ENCODE measurements around the gene USP46.

USP46 gene

DNA sequence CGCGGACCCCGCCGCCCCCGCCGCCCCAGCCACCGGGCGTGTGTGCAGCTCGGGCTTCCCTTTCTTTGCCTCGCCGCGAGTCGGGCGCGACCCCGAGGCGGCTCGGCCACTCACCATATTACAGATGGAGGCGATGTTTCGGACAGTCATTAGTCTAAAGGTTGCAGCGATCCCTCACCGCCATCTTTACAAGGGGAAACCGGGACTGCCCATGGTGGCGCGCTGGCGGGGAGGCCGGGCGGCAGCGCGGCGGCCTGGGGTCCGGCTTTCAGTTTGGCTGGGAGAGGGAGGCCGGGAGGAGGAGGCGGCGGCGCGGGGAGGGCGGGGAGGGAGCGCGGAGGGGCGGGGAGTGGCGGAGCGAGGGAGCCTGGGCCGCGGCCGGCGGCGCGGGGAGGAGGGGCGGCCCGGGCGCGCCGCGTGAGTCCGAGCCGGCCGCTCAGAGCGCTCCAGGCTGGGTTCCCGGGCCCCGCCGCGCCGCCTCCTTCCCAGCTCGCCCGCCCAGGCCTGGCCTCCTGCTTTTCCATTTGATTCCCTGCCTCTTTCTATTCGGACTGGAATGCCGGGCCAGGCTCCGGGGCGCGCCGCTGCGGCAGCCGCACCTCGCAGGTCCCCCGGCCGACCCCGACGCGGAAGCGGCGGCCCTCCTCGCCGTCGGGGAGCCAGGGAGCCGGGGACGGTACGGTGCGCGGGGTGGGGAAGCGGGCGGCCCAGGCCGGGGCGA, at the start of gene USP46:
Gene USP46 (minus strand): TSS at position 301 of the 721 bp plus-strand sequence. CDS start 151 bp downstream, at position 150.
- no peak for DNase-seq

DNA sequence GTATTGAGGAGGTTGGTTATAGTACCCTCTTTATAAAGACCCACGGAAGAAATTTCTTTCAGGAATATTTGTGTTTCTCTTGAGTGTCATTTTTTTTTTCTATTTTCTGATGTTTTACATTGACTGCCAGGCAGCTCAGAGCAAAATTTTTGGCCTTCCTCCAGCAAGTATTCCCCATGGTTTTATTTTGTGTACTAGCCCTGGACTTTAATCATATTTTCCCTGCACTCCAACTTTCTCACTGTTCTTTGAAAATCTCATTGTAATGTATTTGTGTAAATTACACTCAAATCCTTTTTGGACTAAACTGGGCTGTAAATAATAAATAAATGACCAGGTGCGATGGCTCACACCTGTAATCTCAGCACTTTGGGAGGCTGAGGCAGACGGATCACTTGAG, 45.6 kb upstream of the USP46 start:
- no peak for DNase-seq

GRCh38 chr4:52704133-52704532, 45.0 kb upstream of the USP46 start:
- no peak for DNase-seq

DNA sequence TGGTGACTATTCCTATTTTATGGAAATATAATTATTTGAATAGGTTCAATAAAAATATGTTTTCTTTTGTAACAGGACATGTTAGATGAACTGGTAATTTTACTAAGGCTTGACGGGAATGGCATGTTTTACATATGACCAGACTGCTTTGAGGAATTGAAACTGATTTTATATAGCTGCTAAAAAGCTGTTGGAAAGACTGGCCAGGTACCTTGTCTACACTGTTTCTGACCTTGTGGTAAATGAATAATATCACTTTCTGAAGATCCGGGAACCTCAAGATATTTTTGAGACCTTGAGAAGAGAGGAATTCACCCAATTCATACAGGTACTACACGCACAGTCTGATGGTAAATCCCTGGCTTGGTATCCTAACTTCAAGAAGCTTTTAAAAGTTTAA, 42.1 kb upstream of the USP46 start:
- DNase-seq, result no peak

GRCh38 chr4:52694936-52695335, 35.8 kb upstream of the USP46 start:
- DNase-seq, result no peak

GRCh38 chr4:52693492-52693891, 34.4 kb upstream of the USP46 start:
- no peak for DNase-seq

DNA sequence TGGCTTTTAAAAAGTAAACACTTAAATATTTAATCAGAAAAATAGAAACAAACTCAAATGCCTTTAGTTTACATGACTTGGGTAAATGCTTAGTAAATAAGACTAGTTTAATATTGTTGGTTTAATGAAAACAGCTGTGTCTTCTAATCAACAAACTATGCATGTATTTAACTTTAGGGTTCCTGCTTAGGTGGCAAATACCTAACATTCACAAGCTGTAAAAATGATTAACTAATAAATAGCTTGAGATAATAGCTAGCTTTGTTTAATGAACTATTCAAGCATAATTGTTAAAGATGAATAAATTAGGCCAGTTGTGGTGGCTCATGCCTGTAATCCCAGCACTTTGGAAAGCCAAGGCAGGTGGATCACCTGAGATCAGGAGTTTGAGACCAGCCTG, 30.0 kb upstream of the USP46 start:
- DNase-seq, result no peak

GRCh38 chr4:52687696-52688095, 28.6 kb upstream of the USP46 start:
- DNase-seq, result no peak

GRCh38 chr4:52685316-52685715, 26.2 kb upstream of the USP46 start:
- no peak for DNase-seq

GRCh38 chr4:52684896-52685295, 25.8 kb upstream of the USP46 start:
- DNase-seq, result no peak

DNA sequence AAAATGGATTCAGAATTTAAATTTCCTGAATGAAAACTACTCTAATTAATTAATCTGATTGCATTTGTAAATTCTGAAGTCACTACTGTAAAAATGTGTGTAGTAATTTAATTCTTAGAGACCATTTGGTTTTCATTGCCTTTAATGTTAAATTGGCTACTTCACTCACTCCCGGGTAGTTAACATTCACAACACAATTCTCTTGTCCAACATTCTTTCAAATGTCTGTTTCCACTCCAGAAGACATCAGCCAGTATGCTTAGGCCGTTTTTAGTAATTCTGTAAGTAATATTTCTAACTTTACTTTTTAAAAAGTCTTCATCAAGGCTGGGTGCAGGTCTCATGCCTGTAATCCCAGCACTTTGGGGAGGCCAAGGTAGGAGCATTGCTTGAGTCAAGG, 21.3 kb upstream of the USP46 start:
- DNase-seq, result no peak

DNA sequence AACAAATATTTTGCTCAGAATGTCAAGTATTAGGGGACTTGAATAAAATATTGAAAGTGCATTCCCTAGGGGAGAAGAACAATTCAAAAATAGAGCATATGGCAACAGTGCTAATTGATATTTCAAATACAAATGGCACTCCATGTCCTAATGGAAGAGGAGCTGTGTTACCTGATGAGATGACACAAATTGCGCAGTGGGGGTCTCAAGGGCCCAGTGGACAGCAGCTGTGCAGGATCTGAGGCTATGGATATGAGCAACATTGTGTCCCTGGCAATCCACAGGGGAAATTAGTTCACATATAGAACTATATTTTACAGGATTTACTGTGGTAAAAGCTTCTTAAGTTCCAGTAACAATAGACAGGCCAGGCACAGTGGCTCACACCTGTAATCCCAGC, 17.4 kb upstream of the USP46 start:
- no peak for DNase-seq

- DNase-seq, result no peak
These were observed 16.0 kb upstream of the USP46 start for GRCh38 chr4:52675111-52675510.

- DNase-seq, result no peak
These were observed 11.6 kb upstream of the USP46 start for GRCh38 chr4:52670739-52671138.

GRCh38 chr4:52670121-52670520, 11.0 kb upstream of the USP46 start:
- DNase-seq, result no peak

- DNase-seq, result no peak
These were observed 6.5 kb upstream of the USP46 start for GRCh38 chr4:52665592-52665991.

- DNase-seq, result no peak
These were observed 5.4 kb upstream of the USP46 start for GRCh38 chr4:52664479-52664878.

GRCh38 chr4:52661966-52662690, 3.0 kb upstream of the USP46 start:
- DNase-seq, result no peak

- DNase-seq, result no peak
These were observed 1.5 kb upstream of the USP46 start for GRCh38 chr4:52660643-52661042.

- no peak for DNase-seq
These were observed 691 bp upstream of the USP46 start for GRCh38 chr4:52659722-52660261.

GRCh38 chr4:52658641-52659000, 480 bp downstream of the USP46 start:
- no peak for DNase-seq

- DNase-seq, result no peak
These were observed 1.2 kb downstream of the USP46 start for GRCh38 chr4:52657618-52658501.

DNA sequence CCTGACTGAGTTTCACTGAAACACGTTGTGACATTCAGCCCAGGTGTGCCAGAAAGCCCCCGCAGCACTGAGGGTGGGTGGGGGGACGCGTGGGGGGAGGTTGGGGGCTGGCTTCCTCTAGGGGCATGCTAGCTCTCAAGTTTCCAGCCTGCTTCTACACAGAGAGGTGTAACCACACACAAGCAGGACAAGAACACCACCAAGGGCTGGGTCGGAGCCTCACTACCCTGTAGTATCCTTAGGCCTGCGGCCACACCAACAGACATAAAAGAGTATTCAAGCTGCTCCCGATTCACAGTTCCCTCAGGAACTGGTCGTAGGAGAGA, 1.8 kb downstream of the USP46 start:
- no peak for DNase-seq

GRCh38 chr4:52655506-52655905, 3.6 kb downstream of the USP46 start:
- no peak for DNase-seq
